ENCODE results near the gene GARNL3.

Gene GARNL3

DNA sequence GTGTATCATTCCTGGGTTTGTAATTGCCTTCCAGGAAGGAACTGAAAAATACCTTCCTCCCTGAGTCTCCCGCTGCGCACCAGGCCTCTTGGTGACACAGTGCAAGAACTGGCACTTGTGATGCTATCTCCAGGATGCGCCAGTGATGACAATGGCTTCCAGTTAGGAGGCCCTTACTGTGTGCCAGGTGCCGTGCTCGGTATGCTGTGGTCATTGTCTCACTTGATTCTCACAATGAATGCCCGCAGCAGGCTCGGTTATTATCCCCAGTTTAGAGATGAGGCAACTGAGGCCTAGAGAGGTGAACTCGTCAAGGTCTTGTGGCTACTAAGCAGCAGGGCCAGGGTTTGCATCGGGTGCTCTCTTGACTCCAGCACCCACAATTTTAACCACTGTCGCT, 100.9 kb downstream of the GARNL3 start:
- no peak for TF ChIP-seq TAF1 (IDR thresholded peaks at IDR 0.05; ENCODE audit: low read depth, low read length)
- no peak for TF ChIP-seq SPI1 (IDR thresholded peaks at IDR 0.05; ENCODE audit: low read depth, low read length)
- no peak for TF ChIP-seq POLR2AphosphoS5 (IDR thresholded peaks at IDR 0.05; ENCODE audit: low read depth, low read length)
- no peak for TF ChIP-seq POLR2A (IDR thresholded peaks at IDR 0.05; ENCODE audit: low read depth, low read length)
- no peak for TF ChIP-seq POU2F2 (IDR thresholded peaks at IDR 0.05; ENCODE audit: low read depth, low read length)
- no peak for TF ChIP-seq PAX5 (IDR thresholded peaks at IDR 0.05; ENCODE audit: insufficient read depth, low read length, severe bottlenecking)
- DNase-seq (ENCODE audit: insufficient read length, low spot score) = no peak
- no peak for FAIRE-seq

DNA sequence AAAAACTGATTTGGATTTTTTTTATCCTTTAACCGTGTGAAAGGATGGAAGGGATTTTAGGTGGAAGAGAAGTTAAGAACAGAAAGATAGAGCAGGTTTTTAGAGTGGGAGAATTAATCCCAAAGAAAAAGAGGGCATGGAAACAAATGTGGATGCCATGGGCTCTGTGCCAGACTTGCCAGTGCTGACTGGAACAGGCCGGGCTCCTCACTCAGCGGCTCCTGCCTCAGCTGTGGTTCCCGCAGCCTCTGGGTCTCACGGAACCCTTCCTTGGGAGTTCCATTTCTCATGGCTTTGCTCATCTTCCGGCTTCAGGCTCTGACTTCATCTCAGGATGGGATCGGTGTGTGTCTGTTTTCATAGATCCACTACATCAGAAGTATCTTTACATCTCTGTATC, 102.0 kb downstream of the GARNL3 start:
- DNase-seq (ENCODE audit: insufficient read length, low spot score) (no peak), FAIRE-seq (no peak)
- no peak for TF ChIP-seq POLR2A (IDR thresholded peaks at IDR 0.05; ENCODE audit: low read depth, low read length)
- TF ChIP-seq PAX5 (IDR thresholded peaks at IDR 0.05; ENCODE audit: insufficient read depth, low read length, severe bottlenecking) = no peak
- no peak for TF ChIP-seq TAF1 (IDR thresholded peaks at IDR 0.05; ENCODE audit: low read depth, low read length)

DNA sequence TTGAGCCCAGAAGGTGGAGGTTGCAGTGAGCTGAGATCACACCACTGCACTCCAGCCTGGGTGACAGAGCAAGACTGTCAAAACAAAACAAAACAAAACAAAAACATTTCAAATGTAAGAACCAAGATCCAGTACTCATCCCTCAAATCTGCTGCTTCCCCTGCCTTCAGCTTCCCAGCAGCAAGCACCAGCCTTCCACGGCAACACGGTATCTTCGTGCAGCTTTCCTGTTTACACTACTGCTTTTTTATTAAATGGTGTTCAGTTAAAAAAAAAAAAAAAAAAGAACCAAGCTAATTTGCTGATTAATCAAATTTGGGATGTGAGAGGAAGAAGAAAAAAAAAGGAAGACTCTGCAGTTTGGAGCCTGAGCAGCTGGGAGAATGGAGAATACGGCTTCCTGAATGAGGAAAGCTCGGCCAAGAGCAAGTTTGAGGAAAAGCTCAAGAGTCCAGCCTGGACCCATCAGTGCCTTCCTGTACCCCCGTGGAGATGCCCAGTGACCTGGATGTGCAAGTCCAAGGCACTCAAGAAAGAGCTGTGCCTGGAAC, 104.4 kb downstream of the GARNL3 start:
- TF ChIP-seq POU2F2 (IDR thresholded peaks at IDR 0.05; ENCODE audit: low read depth, low read length) = no peak
- no peak for TF ChIP-seq TAF1 (IDR thresholded peaks at IDR 0.05; ENCODE audit: low read depth, low read length)
- TF ChIP-seq POLR2A (IDR thresholded peaks at IDR 0.05; ENCODE audit: low read depth, low read length) = no peak
- TF ChIP-seq POLR2AphosphoS5 (IDR thresholded peaks at IDR 0.05; ENCODE audit: low read depth, low read length) = no peak
- TF ChIP-seq SPI1 (IDR thresholded peaks at IDR 0.05; ENCODE audit: low read depth, low read length) = no peak
- TF ChIP-seq PAX5 (IDR thresholded peaks at IDR 0.05; ENCODE audit: insufficient read depth, low read length, severe bottlenecking) = no peak
- DNase-seq (ENCODE audit: insufficient read length, low spot score) (no peak), FAIRE-seq (no peak)

DNA sequence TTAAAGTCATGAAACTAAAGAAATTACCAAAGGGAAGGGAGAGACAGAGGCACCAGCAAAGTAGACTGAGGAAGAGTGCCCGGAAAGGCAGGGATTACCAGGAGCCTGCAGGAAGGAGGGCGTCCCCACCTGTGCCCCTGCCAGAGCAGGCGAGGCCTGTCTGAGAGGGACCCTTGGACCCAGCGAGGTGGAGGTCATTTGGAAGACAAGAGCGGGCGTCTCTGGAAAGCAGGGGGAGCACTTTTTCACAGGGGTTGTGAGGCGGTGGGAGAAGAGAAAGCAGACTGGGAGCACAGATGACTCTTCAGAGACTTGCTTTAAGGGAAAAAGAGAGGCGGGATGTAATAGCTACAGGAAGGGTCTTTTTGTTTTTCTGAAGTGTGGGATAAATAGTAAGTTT, 104.9 kb downstream of the GARNL3 start:
- no peak for TF ChIP-seq SPI1 (IDR thresholded peaks at IDR 0.05; ENCODE audit: low read depth, low read length)
- TF ChIP-seq POLR2AphosphoS5 (IDR thresholded peaks at IDR 0.05; ENCODE audit: low read depth, low read length) = no peak
- TF ChIP-seq POLR2A (IDR thresholded peaks at IDR 0.05; ENCODE audit: low read depth, low read length) = no peak
- no peak for TF ChIP-seq POU2F2 (IDR thresholded peaks at IDR 0.05; ENCODE audit: low read depth, low read length)
- no peak for FAIRE-seq
- DNase-seq (ENCODE audit: insufficient read length, low spot score) = no peak

DNA sequence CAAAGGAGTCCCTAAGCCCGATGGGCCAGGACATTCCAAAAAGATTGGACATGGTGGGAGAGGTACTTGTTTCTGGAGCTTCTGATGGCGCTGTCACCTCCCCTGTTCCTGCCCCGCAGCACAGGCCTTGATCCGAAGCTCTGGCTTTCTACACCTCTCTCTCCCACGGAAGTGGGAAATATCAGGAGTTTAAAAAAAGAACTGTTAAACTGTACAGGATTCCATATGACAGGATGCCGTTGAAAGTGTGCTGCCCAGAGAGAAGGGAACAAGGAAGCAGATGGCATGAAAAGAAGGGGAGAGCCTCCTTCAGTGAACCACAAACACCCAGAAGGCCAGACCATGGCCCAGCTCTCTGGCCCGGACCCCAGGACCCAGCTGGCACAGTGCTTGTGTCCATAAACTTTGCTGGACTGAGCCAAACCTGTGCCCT, 105.6 kb downstream of the GARNL3 start:
- FAIRE-seq = no peak
- TF ChIP-seq POLR2AphosphoS5 (IDR thresholded peaks at IDR 0.05; ENCODE audit: low read depth, low read length) (no peak), POU2F2 (IDR thresholded peaks at IDR 0.05; ENCODE audit: low read depth, low read length) (no peak)
- no peak for DNase-seq (ENCODE audit: insufficient read length, low spot score)

DNA sequence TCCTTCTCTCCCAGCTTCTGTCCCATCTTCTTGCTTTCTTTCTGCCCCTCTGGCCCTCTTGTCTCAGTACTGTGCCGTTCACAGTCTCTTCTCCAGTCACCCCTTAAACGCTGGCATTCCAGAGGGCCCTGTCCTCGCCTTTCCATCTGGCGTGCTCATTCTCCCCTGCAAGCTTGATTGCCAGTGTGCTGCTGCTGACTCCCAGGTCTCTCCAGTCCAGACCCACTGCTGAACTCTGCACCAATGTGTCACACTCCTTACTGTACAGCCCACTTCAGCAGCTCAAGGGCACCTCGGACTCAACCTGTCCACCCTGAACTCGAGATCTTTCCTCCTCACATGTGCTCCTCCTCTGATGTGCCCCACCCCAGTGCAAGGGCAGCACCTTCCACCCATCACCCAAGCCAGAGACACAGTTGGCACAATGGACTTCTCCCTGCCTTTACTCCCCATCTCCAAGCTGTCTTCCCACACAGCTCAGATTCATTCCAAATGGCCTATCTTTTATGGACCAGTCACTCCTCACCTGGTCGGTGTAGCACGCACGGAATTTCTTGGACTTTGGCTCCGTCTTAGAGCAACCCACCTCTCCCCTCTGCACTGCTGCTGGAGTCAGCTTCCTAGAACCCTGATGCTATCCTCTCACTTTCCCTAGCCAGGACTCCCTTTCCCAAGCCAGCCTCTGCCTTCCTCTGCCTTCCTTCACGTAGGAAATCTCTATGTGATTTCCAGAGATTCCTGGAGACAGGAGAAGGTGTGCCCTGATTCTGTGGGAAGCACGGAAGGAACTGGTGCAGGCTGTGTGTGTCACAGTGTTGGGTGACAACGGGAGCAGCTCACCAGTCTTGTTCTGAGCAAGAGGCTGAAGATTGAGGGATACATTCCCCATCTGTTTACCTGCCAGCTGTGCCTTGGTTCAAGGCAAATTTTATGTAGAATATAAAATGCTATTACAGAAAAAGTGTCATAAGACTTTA, 106.4 kb downstream of the GARNL3 start:
- FAIRE-seq = no peak
- no peak for DNase-seq (ENCODE audit: insufficient read length, low spot score)
- TF ChIP-seq SPI1 (IDR thresholded peaks at IDR 0.05; ENCODE audit: low read depth, low read length) (no peak), POLR2AphosphoS5 (IDR thresholded peaks at IDR 0.05; ENCODE audit: low read depth, low read length) (no peak), PAX5 (IDR thresholded peaks at IDR 0.05; ENCODE audit: insufficient read depth, low read length, severe bottlenecking) (no peak), TAF1 (IDR thresholded peaks at IDR 0.05; ENCODE audit: low read depth, low read length) (no peak), POLR2A (IDR thresholded peaks at IDR 0.05; ENCODE audit: low read depth, low read length) (no peak), POU2F2 (IDR thresholded peaks at IDR 0.05; ENCODE audit: low read depth, low read length) (no peak)

DNA sequence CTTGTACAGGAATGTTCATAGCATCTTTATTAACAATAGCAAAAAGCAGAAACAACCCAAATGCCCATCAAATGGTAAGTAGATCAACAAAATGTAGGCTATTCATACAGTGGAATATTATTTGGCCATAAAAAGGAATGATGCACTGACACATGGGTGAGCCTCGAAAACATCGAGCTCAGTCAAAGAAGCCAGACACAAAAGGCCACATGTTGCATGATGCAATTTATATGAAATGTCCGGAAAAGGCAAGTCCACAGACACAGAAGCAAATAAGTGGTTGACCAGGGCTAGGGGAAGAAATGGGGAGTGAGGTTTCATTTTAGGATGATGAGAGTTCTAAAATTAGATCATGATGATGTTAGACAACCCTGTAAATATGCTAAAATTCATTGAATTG, 115.9 kb downstream of the GARNL3 start:
- DNase-seq (ENCODE audit: insufficient read length, low spot score) (no peak), FAIRE-seq (no peak)
- TF ChIP-seq PAX5 (IDR thresholded peaks at IDR 0.05; ENCODE audit: insufficient read depth, low read length, severe bottlenecking) (no peak), POU2F2 (IDR thresholded peaks at IDR 0.05; ENCODE audit: low read depth, low read length) (no peak), TAF1 (IDR thresholded peaks at IDR 0.05; ENCODE audit: low read depth, low read length) (no peak), POLR2A (IDR thresholded peaks at IDR 0.05; ENCODE audit: low read depth, low read length) (no peak), POLR2AphosphoS5 (IDR thresholded peaks at IDR 0.05; ENCODE audit: low read depth, low read length) (no peak), SPI1 (IDR thresholded peaks at IDR 0.05; ENCODE audit: low read depth, low read length) (no peak)

DNA sequence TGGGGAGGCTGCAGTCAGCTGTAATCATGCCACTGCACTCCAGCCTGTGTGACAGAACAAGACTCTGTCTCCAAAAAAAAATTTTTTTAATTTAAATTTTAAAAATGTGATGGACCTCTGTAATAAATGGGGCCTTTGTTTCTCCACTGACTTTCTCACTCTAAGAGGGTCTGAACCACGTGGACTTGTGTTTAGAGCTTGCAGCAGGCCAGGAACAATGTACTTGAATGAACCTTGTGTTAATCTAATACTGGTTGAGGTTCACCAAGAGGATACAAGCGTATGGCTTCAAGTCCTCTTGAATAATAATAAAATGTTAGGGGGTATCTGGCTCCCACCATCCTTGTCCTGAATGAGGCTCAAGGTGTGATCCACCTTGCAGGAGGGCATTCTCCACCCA, 118.0 kb downstream of the GARNL3 start:
- no peak for DNase-seq (ENCODE audit: insufficient read length, low spot score)
- FAIRE-seq = no peak
- TF ChIP-seq POLR2AphosphoS5 (IDR thresholded peaks at IDR 0.05; ENCODE audit: low read depth, low read length) (no peak), SPI1 (IDR thresholded peaks at IDR 0.05; ENCODE audit: low read depth, low read length) (no peak), POLR2A (IDR thresholded peaks at IDR 0.05; ENCODE audit: low read depth, low read length) (no peak), POU2F2 (IDR thresholded peaks at IDR 0.05; ENCODE audit: low read depth, low read length) (no peak), TAF1 (IDR thresholded peaks at IDR 0.05; ENCODE audit: low read depth, low read length) (no peak), PAX5 (IDR thresholded peaks at IDR 0.05; ENCODE audit: insufficient read depth, low read length, severe bottlenecking) (no peak)

DNA sequence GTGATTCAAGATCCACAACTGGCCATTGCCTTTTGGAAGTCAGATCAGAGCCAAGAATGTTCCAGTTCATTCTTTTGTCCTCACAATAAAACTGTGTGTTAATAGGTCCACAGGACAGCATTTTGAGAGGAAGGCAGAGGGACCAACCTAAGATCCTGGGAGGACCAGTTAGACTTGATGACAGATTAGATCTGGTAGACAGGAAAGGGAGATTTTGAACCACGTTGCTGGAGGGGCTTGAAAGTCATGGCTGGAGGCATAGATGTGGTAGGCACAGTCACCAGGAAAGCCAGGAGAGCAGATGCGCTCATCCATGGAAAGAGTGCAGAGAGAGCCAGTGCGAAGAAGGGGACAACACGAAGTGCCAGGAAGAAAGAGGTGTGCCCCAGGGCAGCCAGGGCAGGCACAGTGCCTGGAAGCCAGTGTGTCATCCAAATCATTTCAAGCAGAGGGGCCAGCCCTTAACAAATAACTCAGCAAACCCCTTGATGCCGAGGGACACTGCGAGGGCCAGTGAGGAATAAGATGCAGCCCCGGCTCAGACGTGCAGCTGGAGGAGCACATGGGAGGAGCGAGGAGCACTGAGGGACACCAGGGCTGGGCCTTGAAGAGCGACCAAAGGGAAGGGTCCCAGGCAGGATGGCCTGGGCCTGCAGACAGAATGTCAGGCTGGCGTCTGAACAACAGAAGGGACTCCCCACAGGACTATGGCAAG, 119.6 kb downstream of the GARNL3 start:
- DNase-seq (ENCODE audit: insufficient read length, low spot score) (no peak), FAIRE-seq (no peak)
- TF ChIP-seq SPI1 (IDR thresholded peaks at IDR 0.05; ENCODE audit: low read depth, low read length) (no peak), PAX5 (IDR thresholded peaks at IDR 0.05; ENCODE audit: insufficient read depth, low read length, severe bottlenecking) (no peak), POLR2AphosphoS5 (IDR thresholded peaks at IDR 0.05; ENCODE audit: low read depth, low read length) (no peak), TAF1 (IDR thresholded peaks at IDR 0.05; ENCODE audit: low read depth, low read length) (no peak), POLR2A (IDR thresholded peaks at IDR 0.05; ENCODE audit: low read depth, low read length) (no peak), POU2F2 (IDR thresholded peaks at IDR 0.05; ENCODE audit: low read depth, low read length) (no peak)

Data from GM12891 (cell line).